Measurements from ENCODE around the gene TMEM91.
"Not testable (repeated sequence)": the region's sequence is repeated elsewhere in the genome, so short reads cannot be mapped to it uniquely, and the experiment has no call there.

The TMEM91 gene

DNA sequence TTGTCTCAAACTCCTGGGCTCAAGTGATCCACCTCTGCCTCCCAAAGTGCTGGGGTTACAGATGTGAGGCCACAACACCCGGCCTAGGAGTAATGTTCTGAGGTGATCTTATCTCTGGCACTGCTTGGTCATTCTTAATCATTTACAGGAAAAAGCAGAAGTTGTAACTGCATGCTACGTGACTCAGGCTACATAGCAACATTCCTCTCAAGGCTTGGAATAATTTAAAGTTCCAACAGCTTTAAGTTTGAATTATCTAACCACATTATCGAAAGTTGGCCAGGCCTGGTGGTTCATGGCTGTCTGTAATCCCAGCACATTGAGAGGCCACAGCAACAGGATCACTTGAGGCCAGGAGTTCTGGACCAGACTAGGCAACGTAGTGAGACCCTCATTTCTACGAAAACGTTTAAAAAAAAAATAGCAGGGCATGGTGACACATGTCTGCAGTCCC, 8.5 kb upstream of the TMEM91 start:
- DNase-seq (ENCODE audit: extremely low read depth, low read depth), result peak; percentile 78
- TF ChIP-seq, protein P1, sequence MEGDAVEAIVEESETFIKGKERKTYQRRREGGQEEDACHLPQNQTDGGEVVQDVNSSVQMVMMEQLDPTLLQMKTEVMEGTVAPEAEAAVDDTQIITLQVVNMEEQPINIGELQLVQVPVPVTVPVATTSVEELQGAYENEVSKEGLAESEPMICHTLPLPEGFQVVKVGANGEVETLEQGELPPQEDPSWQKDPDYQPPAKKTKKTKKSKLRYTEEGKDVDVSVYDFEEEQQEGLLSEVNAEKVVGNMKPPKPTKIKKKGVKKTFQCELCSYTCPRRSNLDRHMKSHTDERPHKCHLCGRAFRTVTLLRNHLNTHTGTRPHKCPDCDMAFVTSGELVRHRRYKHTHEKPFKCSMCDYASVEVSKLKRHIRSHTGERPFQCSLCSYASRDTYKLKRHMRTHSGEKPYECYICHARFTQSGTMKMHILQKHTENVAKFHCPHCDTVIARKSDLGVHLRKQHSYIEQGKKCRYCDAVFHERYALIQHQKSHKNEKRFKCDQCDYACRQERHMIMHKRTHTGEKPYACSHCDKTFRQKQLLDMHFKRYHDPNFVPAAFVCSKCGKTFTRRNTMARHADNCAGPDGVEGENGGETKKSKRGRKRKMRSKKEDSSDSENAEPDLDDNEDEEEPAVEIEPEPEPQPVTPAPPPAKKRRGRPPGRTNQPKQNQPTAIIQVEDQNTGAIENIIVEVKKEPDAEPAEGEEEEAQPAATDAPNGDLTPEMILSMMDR (IDR thresholded peaks at IDR 0.05; ENCODE audit: low read depth, low read length), result no peak

GRCh38 chr19:41369769-41370168, 6.6 kb upstream of the TMEM91 start:
- TF ChIP-seq, protein P1 (IDR thresholded peaks at IDR 0.05; ENCODE audit: low read depth, low read length), result no peak
- no peak for DNase-seq (ENCODE audit: extremely low read depth, low read depth)

DNA sequence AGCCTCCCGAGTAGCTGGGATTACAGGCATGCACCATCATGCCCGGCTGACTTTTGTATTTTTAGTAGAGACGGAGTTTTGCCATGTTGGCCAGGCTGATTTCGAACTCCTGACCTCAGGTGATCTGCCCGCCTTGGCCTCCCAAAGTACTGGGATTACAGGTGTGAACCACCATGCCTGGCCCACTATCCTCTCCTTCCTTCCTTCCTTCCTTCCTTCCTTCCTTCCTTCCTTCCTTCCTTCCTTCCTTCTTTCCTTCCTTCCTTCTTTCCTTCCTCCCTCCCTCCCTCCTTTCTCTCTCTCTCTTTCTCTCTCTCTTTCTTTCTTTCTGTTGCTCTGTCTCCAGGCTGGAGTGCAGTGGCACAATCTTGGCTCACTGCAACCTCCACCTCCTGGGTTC, 5.2 kb upstream of the TMEM91 start:
- not testable (repeated sequence) for DNase-seq (ENCODE audit: extremely low read depth, low read depth)

DNA sequence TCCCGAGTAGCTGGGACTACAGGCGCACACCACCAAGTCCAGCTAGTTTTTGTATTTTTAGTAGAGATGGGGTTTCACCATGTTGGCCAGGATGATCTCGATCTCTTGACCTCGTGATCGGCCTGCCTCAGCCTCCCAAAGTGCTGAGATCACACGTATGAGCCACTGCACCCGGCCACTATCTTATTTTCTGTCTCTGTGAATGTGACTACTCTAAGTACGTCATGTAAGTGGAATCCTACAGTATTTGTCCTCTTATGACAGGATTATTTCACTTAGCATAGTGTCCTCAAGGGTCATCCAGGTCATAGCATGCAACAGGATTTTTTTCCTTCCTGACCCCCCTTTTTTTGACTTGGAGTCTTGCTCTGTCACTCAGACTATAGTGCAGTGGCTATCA, 4.8 kb upstream of the TMEM91 start:
- TF ChIP-seq, protein P1 (IDR thresholded peaks at IDR 0.05; ENCODE audit: low read depth, low read length), result no peak
- no peak for DNase-seq (ENCODE audit: extremely low read depth, low read depth)

- TF ChIP-seq, protein P1 (IDR thresholded peaks at IDR 0.05; ENCODE audit: low read depth, low read length), result no peak
- no peak for DNase-seq (ENCODE audit: extremely low read depth, low read depth)
Measured at GRCh38 chr19:41372501-41372900, 3.8 kb upstream of the TMEM91 start.

- TF ChIP-seq, protein P1 (IDR thresholded peaks at IDR 0.05; ENCODE audit: low read depth, low read length), result no peak
- DNase-seq (ENCODE audit: extremely low read depth, low read depth), result peak; percentile 84
Measured at GRCh38 chr19:41373993-41374392, 2.3 kb upstream of the TMEM91 start.

DNA sequence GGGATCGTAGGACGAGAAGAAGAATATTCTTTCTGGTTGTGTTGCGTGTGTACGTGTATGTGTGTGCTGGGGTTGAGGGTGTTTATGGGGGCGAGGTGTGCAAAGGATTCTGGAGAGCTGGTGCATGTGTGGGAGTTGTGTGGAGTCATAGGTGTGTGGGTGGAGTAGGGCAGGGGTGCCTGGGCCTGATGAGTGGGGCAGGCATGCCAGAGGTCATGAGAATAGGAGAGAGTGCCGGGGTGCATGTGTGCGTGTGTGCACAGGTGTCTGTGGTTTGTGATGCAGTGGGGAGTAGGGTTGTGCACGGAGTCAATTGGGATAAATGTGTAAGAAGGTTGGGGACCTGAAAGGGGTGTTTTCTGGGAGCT, 649 bp downstream of the TMEM91 start:
- no peak for DNase-seq (ENCODE audit: extremely low read depth, low read depth)
- TF ChIP-seq, protein P1 (IDR thresholded peaks at IDR 0.05; ENCODE audit: low read depth, low read length), result no peak

GRCh38 chr19:41377977-41378709, 1.8 kb downstream of the TMEM91 start:
- TF ChIP-seq, protein P1 (IDR thresholded peaks at IDR 0.05; ENCODE audit: low read depth, low read length), result no peak
- DNase-seq (ENCODE audit: extremely low read depth, low read depth), result no peak

DNA sequence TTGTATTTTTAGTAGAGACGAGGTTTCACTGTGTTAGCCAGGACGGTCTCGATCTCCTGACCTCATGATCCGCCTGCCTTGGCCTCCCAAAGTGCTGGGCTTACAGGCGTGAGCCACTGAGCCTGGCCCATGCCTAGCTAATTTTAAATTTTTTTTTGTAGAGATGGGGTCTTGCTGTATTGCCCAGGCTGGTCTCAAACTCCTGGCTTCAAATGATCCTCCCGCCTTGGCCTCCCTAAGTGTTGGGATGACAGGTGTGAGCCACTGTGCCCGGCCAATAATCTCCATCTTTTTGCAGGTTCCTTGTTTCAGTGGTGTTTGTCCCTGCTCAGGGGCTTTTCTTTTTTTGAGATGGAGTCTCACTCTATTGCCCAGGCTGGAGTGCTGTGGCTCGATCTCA, 5.2 kb downstream of the TMEM91 start:
- not testable (repeated sequence) for DNase-seq (ENCODE audit: extremely low read depth, low read depth)
